Trophoblast cell (in vitro differentiated cells and primary cell): Measurements from ENCODE around the gene GSTM3.
A peak's percentile ranks its signal among the peaks of the same experiment; 100 is the strongest.

Experiments used
- DNase-seq, 2 donors: peaks; one replicate each; pipeline ENCODE4 v3.0.0-alpha.2; 2016
- H2AFZ ChIP-seq: 2 replicates; pipeline ENCODE4 v1.6.1; 2013; ENCODE audit warnings: low read length, moderate library complexity, mild to moderate bottlenecking; ENCODE audit not compliant: insufficient read depth, poor library complexity
- H2AK5ac ChIP-seq: 2 replicates; pipeline ENCODE4 v1.6.1; 2013; ENCODE audit warnings: mild to moderate bottlenecking, low read length
- H2BK120ac ChIP-seq: 2 replicates; pipeline ENCODE4 v1.6.1; 2013; ENCODE audit warnings: low read length, mild to moderate bottlenecking, moderate library complexity; ENCODE audit not compliant: insufficient read depth, poor library complexity
- H2BK12ac ChIP-seq: 2 replicates; pipeline ENCODE4 v1.6.1; 2013; ENCODE audit warnings: mild to moderate bottlenecking, low read length, moderate library complexity
- H2BK5ac ChIP-seq: 2 replicates; pipeline ENCODE4 v1.6.1; 2013; ENCODE audit warnings: low read length, low read depth, moderate library complexity, mild to moderate bottlenecking; ENCODE audit not compliant: poor library complexity
- H3K14ac ChIP-seq: 2 replicates; pipeline ENCODE4 v1.6.1; 2013; ENCODE audit warnings: mild to moderate bottlenecking, low read length
- H3K18ac ChIP-seq: 2 replicates; pipeline ENCODE4 v1.6.1; 2013; ENCODE audit warnings: mild to moderate bottlenecking, low read length
- H3K23ac ChIP-seq: 2 replicates; pipeline ENCODE4 v1.6.1; 2013; ENCODE audit warnings: low read length
- H3K27ac ChIP-seq: 2 replicates; pipeline ENCODE4 v1.5.1; 2013; ENCODE audit warnings: low read depth, mild to moderate bottlenecking, inconsistent platforms, low read length, moderate library complexity
- H3K27me3 ChIP-seq: 2 replicates; pipeline ENCODE4 v1.6.1; 2013; ENCODE audit warnings: inconsistent platforms, mild to moderate bottlenecking, low read length, moderate library complexity; ENCODE audit not compliant: insufficient read depth
- H3K36me3 ChIP-seq, 2 experiments: 1 replicate in 1 of 2; 2 replicates in 1 of 2; pipeline ENCODE4 v1.6.1; 2013; ENCODE audit warnings: low read length in 2 of 2, mild to moderate bottlenecking in 2 of 2, moderate library complexity in 1 of 2; ENCODE audit not compliant: insufficient read depth in 2 of 2, control insufficient read depth in 1 of 2
- H3K4ac ChIP-seq: 2 replicates; pipeline ENCODE4 v1.6.1; 2013; ENCODE audit warnings: low read depth, mild to moderate bottlenecking, low read length, moderate library complexity
- H3K4me1 ChIP-seq, 2 experiments: 1 replicate in 1 of 2; 2 replicates in 1 of 2; pipeline ENCODE4 v1.6.1; 2013; ENCODE audit warnings: low read length in 2 of 2, mild to moderate bottlenecking in 2 of 2, moderate library complexity in 1 of 2; ENCODE audit not compliant: insufficient read depth in 2 of 2, control insufficient read depth in 1 of 2
- H3K4me2 ChIP-seq: 2 replicates; pipeline ENCODE4 v1.6.1; 2013; ENCODE audit warnings: inconsistent platforms, mild to moderate bottlenecking, low read length, moderate library complexity
- H3K4me3 ChIP-seq: 2 replicates; pipeline ENCODE4 v1.5.1; 2013; ENCODE audit warnings: mild to moderate bottlenecking, low read depth, low read length, inconsistent platforms
- H3K79me1 ChIP-seq: one replicate; pipeline ENCODE4 v1.6.1; 2013; ENCODE audit warnings: low read length
- H3K79me2 ChIP-seq: 2 replicates; pipeline ENCODE4 v1.6.1; 2013; ENCODE audit warnings: low read length, mild to moderate bottlenecking; ENCODE audit not compliant: control insufficient read depth, insufficient read depth, poor library complexity
- H3K9ac ChIP-seq: 2 replicates; pipeline ENCODE4 v1.6.1; 2013; ENCODE audit warnings: mild to moderate bottlenecking, low read length
- H3K9me3 ChIP-seq: 2 replicates; pipeline ENCODE4 v1.6.1; 2013; ENCODE audit warnings: low read depth, mild to moderate bottlenecking, control low read depth, inconsistent platforms, low read length; ENCODE audit not compliant: insufficient read depth
- H4K12ac ChIP-seq: 2 replicates; pipeline ENCODE4 v1.6.1; 2013; ENCODE audit warnings: low read depth, mild to moderate bottlenecking, low read length, moderate library complexity
- H4K8ac ChIP-seq: 2 replicates; pipeline ENCODE4 v1.6.1; 2013; ENCODE audit warnings: low read depth, mild to moderate bottlenecking, low read length, moderate library complexity
- H4K91ac ChIP-seq: one replicate; pipeline ENCODE4 v1.6.1; 2013; ENCODE audit warnings: low read depth, mild to moderate bottlenecking, low read length, moderate library complexity
- WGBS: extraction: QIAGEN DNeasy Blood & Tissue Kit; methylation state at CpG from one replicate; pipeline ENCODE4 v1.1.7; 2013; ENCODE audit warnings: missing lambda C conversion rate; ENCODE audit not compliant: insufficient read length, insufficient coverage; ENCODE audit errors: extremely low coverage; 5-methylcytosine and 5-hydroxymethylcytosine counted together

Gene GSTM3

GRCh38 chr1:109724933-109725332 lies 15.9 kb downstream of the GSTM3 start:
- H2BK12ac ChIP-seq: no peak overlapping the region
- no peak overlapping the region for H3K9ac ChIP-seq
- no peak overlapping the region for H4K8ac ChIP-seq
- H3K36me3 ChIP-seq: peaks cover 0 to 4% of the 10 kb centered on the region in 2 experiments
- no CpG with 5 or more reads among the region's 5 CpGs for WGBS
- H3K4ac ChIP-seq: no peak overlapping the region
- no peak overlapping the region for H3K14ac ChIP-seq
- H2BK5ac ChIP-seq: no peak overlapping the region
- H3K9me3 ChIP-seq: peaks cover 7% of the 10 kb centered on the region
- H3K4me3 ChIP-seq: no peak overlapping the region
- no peaks in the 10 kb centered on the region for H3K27me3 ChIP-seq
- no peak overlapping the region for H2BK120ac ChIP-seq
- no peaks in the 10 kb centered on the region for H3K79me2 ChIP-seq
- no peak overlapping the region for H3K18ac ChIP-seq
- DNase-seq: no peak
- H4K12ac ChIP-seq: no peak overlapping the region
- no peak overlapping the region for H4K91ac ChIP-seq
- no peak overlapping the region for H3K23ac ChIP-seq
- peaks cover 9 to 17% of the 10 kb centered on the region in 2 experiments for H3K4me1 ChIP-seq
- peaks cover 5% of the 10 kb centered on the region for H3K79me1 ChIP-seq
- no peak overlapping the region for H2AFZ ChIP-seq
- no peak overlapping the region for H3K4me2 ChIP-seq
- H2AK5ac ChIP-seq: no peak overlapping the region
- H3K27ac ChIP-seq: no peak overlapping the region

DNA sequence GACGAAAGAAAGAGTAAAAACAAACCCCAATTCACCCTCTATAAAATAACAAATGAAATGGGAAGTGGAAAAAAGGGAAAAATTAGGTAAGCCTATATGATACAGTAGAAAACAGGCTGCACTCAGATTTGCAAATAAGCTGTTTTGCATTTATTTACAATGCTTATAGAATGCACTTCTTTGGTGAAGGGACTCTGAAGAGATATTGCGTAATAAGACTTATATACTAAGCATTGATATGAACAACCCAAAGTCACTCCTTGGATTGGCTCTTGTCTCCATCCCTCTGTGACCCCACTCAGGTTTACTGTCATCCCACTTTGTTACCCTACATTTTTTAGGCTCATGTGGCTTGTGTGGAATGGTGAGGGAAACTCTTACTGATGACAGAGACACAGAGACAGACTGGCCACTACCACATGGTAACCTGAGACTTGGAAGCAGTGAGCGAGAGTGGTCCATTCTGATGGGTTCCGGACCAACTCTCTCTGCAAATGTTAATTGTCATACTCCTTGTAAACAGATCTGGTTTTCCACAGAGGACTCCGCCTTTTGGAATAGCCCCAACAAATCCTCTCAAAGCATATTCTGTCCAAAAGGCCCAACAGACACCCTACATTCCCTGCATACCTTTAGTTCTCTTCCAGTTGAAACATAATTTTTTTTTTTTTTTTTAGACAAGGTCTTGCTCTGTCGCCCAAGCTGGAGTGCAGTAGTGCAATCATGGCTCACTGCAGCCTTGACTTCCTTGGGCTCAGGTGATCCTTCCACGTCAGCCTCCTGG lies 17.7 kb downstream of the GSTM3 start:
- Histone ChIP-seq H2BK120ac (no peak overlapping the region), H3K4me3 (no peak overlapping the region), H3K23ac (no peak overlapping the region), H4K12ac (no peak overlapping the region), H4K8ac (no peak overlapping the region), H3K4me1 (peaks cover 3 to 9% of the 10 kb centered on the region in 2 experiments), H3K9me3 (peaks cover 7% of the 10 kb centered on the region), H3K79me1 (peaks cover 5% of the 10 kb centered on the region), H4K91ac (peak overlapping the region; percentile 43), H2BK12ac (no peak overlapping the region), H3K4ac (no peak overlapping the region), H3K79me2 (no peaks in the 10 kb centered on the region), H3K9ac (no peak overlapping the region), H2AFZ (no peak overlapping the region), H2AK5ac (no peak overlapping the region), H3K18ac (no peak overlapping the region), H2BK5ac (no peak overlapping the region), H3K14ac (no peak overlapping the region), H3K36me3 (peaks cover 0 to 4% of the 10 kb centered on the region in 2 experiments), H3K27ac (peak overlapping the region; percentile 15), H3K27me3 (no peaks in the 10 kb centered on the region), H3K4me2 (no peak overlapping the region)
- DNase-seq: no peak
- WGBS: no CpG with 5 or more reads among the region's 7 CpGs

- Histone ChIP-seq H4K91ac (no peak overlapping the region), H3K4me3 (no peak overlapping the region), H3K9ac (no peak overlapping the region), H3K79me2 (no peaks in the 10 kb centered on the region), H3K27ac (no peak overlapping the region), H2AFZ (no peak overlapping the region), H3K36me3 (peaks cover 0 to 3% of the 10 kb centered on the region in 2 experiments), H2BK12ac (no peak overlapping the region), H2BK5ac (no peak overlapping the region), H3K14ac (no peak overlapping the region), H3K4ac (no peak overlapping the region), H2AK5ac (no peak overlapping the region), H3K18ac (no peak overlapping the region), H3K23ac (no peak overlapping the region), H2BK120ac (no peak overlapping the region), H4K8ac (no peak overlapping the region), H4K12ac (no peak overlapping the region), H3K4me2 (no peak overlapping the region), H3K79me1 (peaks cover 5% of the 10 kb centered on the region), H3K9me3 (peaks cover 5% of the 10 kb centered on the region), H3K4me1 (peaks cover 3 to 9% of the 10 kb centered on the region in 2 experiments), H3K27me3 (no peaks in the 10 kb centered on the region)
- DNase-seq: no peak
- WGBS: no CpG with 5 or more reads among the region's 1 CpG
Observed at GRCh38 chr1:109721971-109722370, 18.9 kb downstream of the GSTM3 start.

GRCh38 chr1:109721042-109721441 lies 19.8 kb downstream of the GSTM3 start:
- Histone ChIP-seq H3K4me3 (no peak overlapping the region), H3K9me3 (peaks cover 2% of the 10 kb centered on the region), H4K91ac (no peak overlapping the region), H3K4me1 (peaks cover 3 to 9% of the 10 kb centered on the region in 2 experiments), H3K27ac (no peak overlapping the region), H2BK5ac (no peak overlapping the region), H2AK5ac (no peak overlapping the region), H3K18ac (no peak overlapping the region), H4K8ac (no peak overlapping the region), H4K12ac (no peak overlapping the region), H3K79me1 (peaks cover 5% of the 10 kb centered on the region), H2BK120ac (no peak overlapping the region), H3K36me3 (no peaks in the 10 kb centered on the region), H2AFZ (no peak overlapping the region), H3K23ac (no peak overlapping the region), H3K79me2 (no peaks in the 10 kb centered on the region), H3K4me2 (no peak overlapping the region), H2BK12ac (no peak overlapping the region), H3K27me3 (no peaks in the 10 kb centered on the region), H3K4ac (no peak overlapping the region), H3K9ac (no peak overlapping the region), H3K14ac (no peak overlapping the region)
- peak; percentile 11 to 59 for DNase-seq
- no CpG with 5 or more reads among the region's 5 CpGs for WGBS
